SK-N-SH (cell line): ENCODE data around the gene MBOAT2. TPM values are rescaled to one million over a fixed set of nuclear protein-coding genes. Genes with fewer than 3 reads are reported as not detected.

Source experiments
- CTCF ChIA-PET: fragments of 300-600, 350-600 bp; formaldehyde crosslinking; extraction: SDS; loops from one replicate; lab custom pipeline; 2021; lab: Yijun Ruan, JAX
- POLR2A ChIA-PET: fragments of 350-600 bp; sonication (Branson Sonifier 250); formaldehyde crosslinking; extraction: SDS; loops from one replicate; lab custom pipeline; 2020; ENCODE audit warnings: antibody characterized with exemption, inconsistent platforms; lab: Yijun Ruan, JAX
- DNase-seq: peaks from one replicate; pipeline ENCODE4 v3.0.0; 2012
- H2AFZ ChIP-seq: fragments of 200-600 bp; sonication (generic); 2 replicates; pipeline ENCODE4 v1.8.1; 2016; ENCODE audit warnings: antibody characterized with exemption, mild to moderate bottlenecking, low read depth
- H3F3A ChIP-seq: fragments of 200-600 bp; sonication (generic); replicated peaks from 2 replicates; pipeline ENCODE3; 2016; ENCODE audit warnings: antibody characterized with exemption, mild to moderate bottlenecking; ENCODE audit not compliant: insufficient read depth
- H3K27ac ChIP-seq, 2 experiments: fragments of 200-500 bp in 1 of 2; fragments of 200-600 bp in 1 of 2; sonication (Bioruptor generic) in 1 of 2; sonication (generic), shearing (Covaris generic) in 1 of 2; 2 replicates each; pipeline versions ENCODE4 v1.5.1 to v1.6.1; 2014 to 2016; ENCODE audit warnings: low read depth in 2 of 2, inconsistent platforms in 1 of 2, low read length in 1 of 2, mild to moderate bottlenecking in 1 of 2, mixed read lengths in 1 of 2
- H3K27me3 ChIP-seq: fragments of 200-600 bp; sonication (generic), shearing (Covaris generic); 2 replicates; pipeline ENCODE4 v1.6.1; 2016; ENCODE audit warnings: mixed run types; ENCODE audit not compliant: insufficient read depth
- H3K36me3 ChIP-seq, 2 experiments: fragments of 200-500 bp in 1 of 2; fragments of 200-600 bp in 1 of 2; sonication (Bioruptor generic) in 1 of 2; sonication (generic) in 1 of 2; replicated peaks in 1 of 2; 2 replicates each; pipeline versions ENCODE3 to v1.5.1; 2014 to 2016; ENCODE audit warnings: low read length in 1 of 2, mild to moderate bottlenecking in 1 of 2; ENCODE audit not compliant: insufficient read depth in 2 of 2, control insufficient read depth in 1 of 2
- H3K4me1 ChIP-seq, 2 experiments: fragments of 200-500 bp in 1 of 2; fragments of 200-600 bp in 1 of 2; sonication (Bioruptor generic) in 1 of 2; sonication (generic), shearing (Covaris generic) in 1 of 2; 2 replicates each; pipeline versions ENCODE4 v1.5.1 to v1.6.1; 2014 to 2016; ENCODE audit warnings: low read depth in 1 of 2, low read length in 1 of 2, mixed run types in 1 of 2; ENCODE audit not compliant: insufficient read depth in 2 of 2, control insufficient read depth in 1 of 2
- H3K4me2 ChIP-seq: fragments of 200-600 bp; sonication (generic), shearing (Covaris generic); 2 replicates; pipeline ENCODE4 v1.6.1; 2017; ENCODE audit warnings: mixed run types
- H3K4me3 ChIP-seq, 2 experiments: fragments of 200-500 bp in 1 of 2; fragments of 200-600 bp in 1 of 2; sonication (Bioruptor generic) in 1 of 2; sonication (generic), shearing (Covaris generic) in 1 of 2; 2 replicates each; pipeline versions ENCODE4 v1.5.1 to v1.8.1; 2014 to 2016; ENCODE audit warnings: low read depth in 2 of 2, inconsistent platforms in 1 of 2, low read length in 1 of 2, mild to moderate bottlenecking in 1 of 2, mixed read lengths in 1 of 2, moderate library complexity in 1 of 2
- H3K79me2 ChIP-seq: fragments of 200-600 bp; sonication (generic); 2 replicates; pipeline ENCODE4 v1.8.1; 2017; ENCODE audit warnings: mild to moderate bottlenecking; ENCODE audit not compliant: insufficient read depth
- H3K9ac ChIP-seq: fragments of 200-600 bp; sonication (generic); 2 replicates; pipeline ENCODE4 v1.6.1; 2017; ENCODE audit warnings: mixed run types
- H3K9me2 ChIP-seq: fragments of 200-600 bp; sonication (generic); 2 replicates; pipeline ENCODE4 v1.6.1; 2017; ENCODE audit warnings: mixed run types
- H3K9me3 ChIP-seq: fragments of 200-600 bp; sonication (generic); 2 replicates; pipeline ENCODE4 v1.6.1; 2017; ENCODE audit warnings: mixed run types, mild to moderate bottlenecking, moderate library complexity
- H4K20me1 ChIP-seq: fragments of 200-600 bp; sonication (generic); 2 replicates; pipeline ENCODE4 v1.6.1; 2017; ENCODE audit warnings: mild to moderate bottlenecking, mixed run types; ENCODE audit not compliant: insufficient read depth
- CTCF ChIP-seq: fragments of 200-600 bp; sonication (generic); IDR thresholded peaks from 2 replicates; pipeline ENCODE4 v1.6.1; 2017; ENCODE audit warnings: antibody characterized with exemption, mild to moderate bottlenecking, moderate library complexity
- FOSL2 ChIP-seq: IDR thresholded peaks from 2 replicates; pipeline ENCODE4 v1.4.0; 2012; ENCODE audit warnings: low read depth, mild to moderate bottlenecking, moderate library complexity, borderline replicate concordance
- RAD21 ChIP-seq: IDR thresholded peaks from 2 replicates; pipeline ENCODE4 v1.6.1; 2012; ENCODE audit warnings: mild to moderate bottlenecking, low read length
- WGBS: methylation state at CpG from one replicate; pipeline ENCODE4 v1.1.6; 2017; ENCODE audit warnings: low lambda C conversion rate; 5-methylcytosine and 5-hydroxymethylcytosine counted together
- polyA plus RNA-seq, 3 experiments: library from polyadenylated mRNA; depleted of rRNA; stranded (reverse); fragments of >200 nt; gene quantifications; 2 replicates each; pipeline ENCODE4 v1.2.3, GENCODE V29; 2012
- TF ChIP-seq, protein P1 (sequence below): IDR thresholded peaks from 2 replicates; pipeline ENCODE4 v1.4.0; 2012; ENCODE audit warnings: low read depth, borderline replicate concordance

Gene MBOAT2
- polyA plus RNA-seq, 1 of the 3 experiments (the other 2 are of a cell fraction): 33.9 TPM

DNA sequence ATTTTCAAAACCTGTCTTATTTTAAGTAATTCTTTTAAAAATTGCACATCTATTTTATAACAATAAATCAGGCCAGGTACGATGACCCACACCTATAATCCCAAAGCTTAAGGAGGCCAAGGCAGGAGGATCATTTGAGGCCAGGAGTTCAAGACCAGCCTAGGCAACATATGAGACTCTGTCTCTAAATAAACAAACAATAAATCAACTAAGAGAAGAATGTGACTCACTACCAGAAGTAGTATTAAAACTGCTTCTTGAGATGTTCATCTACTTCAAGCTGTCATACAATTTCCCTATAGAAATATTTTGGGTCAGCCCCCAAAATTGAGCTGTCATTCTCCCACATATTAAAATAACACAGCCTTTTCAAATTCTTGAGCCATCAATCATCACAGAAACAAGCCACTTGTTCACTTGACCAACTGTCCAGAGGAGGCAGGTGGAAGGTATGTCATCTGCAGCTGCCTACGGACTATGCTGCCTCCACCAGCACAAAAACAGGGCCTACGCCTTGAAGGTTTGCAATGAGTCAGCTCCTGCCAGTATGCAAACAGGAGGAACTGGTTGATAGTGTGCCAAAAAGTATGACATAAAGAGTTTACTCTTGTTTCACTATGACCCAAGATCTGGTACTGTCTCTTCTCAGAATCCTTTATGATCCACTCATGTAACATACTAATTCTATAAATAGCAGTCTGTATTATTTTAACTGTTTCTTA is 199.7 kb downstream of the MBOAT2 start (continued):
- TF ChIP-seq FOSL2 (peak; percentile 46; the same call in 1 of the 2 replicates), RAD21 (no peak), CTCF (no peak)

DNA sequence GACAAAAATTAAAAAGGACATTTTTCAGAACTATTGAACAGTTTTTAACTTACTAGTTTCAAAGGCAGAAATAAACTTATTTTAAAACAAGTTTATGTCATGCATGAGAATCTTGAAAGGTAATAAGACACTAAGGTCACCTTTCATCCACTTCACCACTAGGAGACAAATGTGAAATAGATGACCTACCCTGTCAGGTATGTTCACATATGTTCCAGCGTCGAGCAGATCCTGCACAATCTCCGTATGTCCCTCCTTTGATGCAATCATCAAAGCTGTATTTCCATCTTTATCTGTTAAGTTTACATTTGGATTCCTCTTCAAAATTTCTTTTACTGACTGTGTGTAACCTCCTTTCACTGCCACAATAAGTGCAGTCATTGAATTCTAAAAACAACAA is 200.7 kb downstream of the MBOAT2 start:
- Histone ChIP-seq H4K20me1 (no peaks in the 10 kb centered on the region), H3K27ac (no peak overlapping the region), H3K4me1 (peaks cover 2 to 7% of the 10 kb centered on the region in 2 experiments; a peak in 2 of 4 replicates), H3F3A (peaks cover 6% of the 10 kb centered on the region), H3K4me3 (no peak overlapping the region), H3K79me2 (no peaks in the 10 kb centered on the region), H3K9ac (no peak overlapping the region), H2AFZ (no peak overlapping the region), H3K36me3 (peaks cover 40 to 61% of the 10 kb centered on the region in 2 experiments), H3K27me3 (no peaks in the 10 kb centered on the region), H3K9me3 (no peaks in the 10 kb centered on the region), H3K9me2 (no peaks in the 10 kb centered on the region), H3K4me2 (no peak overlapping the region)
- 99% methylated on average over 3 of the region's 3 CpGs for WGBS
- ChIA-PET CTCF (interaction anchor here (1.0 to 2.5 kb wide), 4 partner anchors 13 to 337 kb away, joined by 3 to 7 read pairs (median 5); no protein-coding TSS in a partner anchor), POLR2A (no interaction called here)
- TF ChIP-seq, protein P1, sequence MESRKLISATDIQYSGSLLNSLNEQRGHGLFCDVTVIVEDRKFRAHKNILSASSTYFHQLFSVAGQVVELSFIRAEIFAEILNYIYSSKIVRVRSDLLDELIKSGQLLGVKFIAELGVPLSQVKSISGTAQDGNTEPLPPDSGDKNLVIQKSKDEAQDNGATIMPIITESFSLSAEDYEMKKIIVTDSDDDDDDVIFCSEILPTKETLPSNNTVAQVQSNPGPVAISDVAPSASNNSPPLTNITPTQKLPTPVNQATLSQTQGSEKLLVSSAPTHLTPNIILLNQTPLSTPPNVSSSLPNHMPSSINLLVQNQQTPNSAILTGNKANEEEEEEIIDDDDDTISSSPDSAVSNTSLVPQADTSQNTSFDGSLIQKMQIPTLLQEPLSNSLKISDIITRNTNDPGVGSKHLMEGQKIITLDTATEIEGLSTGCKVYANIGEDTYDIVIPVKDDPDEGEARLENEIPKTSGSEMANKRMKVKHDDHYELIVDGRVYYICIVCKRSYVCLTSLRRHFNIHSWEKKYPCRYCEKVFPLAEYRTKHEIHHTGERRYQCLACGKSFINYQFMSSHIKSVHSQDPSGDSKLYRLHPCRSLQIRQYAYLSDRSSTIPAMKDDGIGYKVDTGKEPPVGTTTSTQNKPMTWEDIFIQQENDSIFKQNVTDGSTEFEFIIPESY: no peak
- no peak for DNase-seq

Other genes starting within 250 kb of the MBOAT2 start
- gene KIDINS220, start 166.1 kb downstream of the MBOAT2 start, polyA plus RNA-seq (2012; rRNA removed): 18.2 and 22.8 TPM in 2 replicates
- 37.9 and 41.4 TPM in 2 replicates for gene ASAP2, start 203.1 kb upstream of the MBOAT2 start, polyA plus RNA-seq (2012; rRNA removed)